ENCODE measurements around the gene EBF3.

Gene EBF3

DNA sequence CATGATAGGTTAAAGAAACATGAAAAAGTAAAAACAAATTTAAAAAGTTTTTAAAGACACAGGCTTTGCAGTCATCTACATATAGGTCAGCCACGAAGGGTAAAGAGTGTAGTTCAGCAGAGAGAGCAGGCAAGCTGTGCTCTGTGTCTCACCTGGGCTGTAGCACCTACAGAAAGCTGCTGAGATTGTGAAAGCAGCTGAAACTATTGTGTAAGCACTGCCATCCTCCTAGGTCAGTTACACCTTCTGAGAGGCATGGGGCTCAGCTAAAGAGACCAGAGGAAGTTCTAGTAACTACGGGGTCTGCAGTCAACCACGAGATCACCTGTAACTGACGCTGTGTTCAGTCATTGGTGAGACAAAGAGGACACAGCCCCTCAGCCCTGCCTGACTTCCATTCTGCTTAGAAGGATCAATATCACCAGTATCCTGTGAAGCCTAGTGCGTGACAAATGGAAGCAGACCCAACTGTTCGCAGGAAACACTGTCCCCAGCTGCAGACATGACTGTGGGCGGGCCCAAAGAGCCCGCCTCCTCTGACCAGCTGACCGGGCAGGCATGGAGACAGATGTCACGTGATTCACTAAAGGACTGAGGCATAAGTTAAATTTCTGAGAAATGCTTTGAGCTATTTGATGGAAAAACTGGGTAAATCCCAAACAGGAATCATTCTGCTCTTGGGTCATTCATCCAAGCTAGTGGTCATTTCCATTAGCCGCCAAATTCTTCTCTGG lies 87.9 kb downstream of the EBF3 start:
- DNase-seq: no peak

DNA sequence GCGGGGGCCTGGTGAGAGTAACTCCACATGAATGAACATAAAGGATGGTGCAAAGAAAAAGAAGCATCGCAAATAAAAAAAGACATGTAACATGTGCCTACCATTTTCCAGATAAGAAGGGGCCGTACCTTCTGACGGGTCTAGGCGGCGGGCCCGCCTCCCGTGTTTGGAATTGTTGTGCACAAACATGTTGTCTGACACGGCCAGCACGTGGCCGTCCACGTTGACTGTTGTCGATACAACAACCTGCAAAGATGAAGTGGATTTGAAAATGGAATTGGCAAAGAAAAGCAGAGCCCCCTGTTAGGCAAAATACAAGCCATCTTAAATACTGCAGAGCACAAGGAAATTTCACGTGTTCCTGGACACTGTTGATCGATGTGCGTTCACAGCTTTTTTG lies 90.7 kb downstream of the EBF3 start:
- DNase-seq: no peak

DNA sequence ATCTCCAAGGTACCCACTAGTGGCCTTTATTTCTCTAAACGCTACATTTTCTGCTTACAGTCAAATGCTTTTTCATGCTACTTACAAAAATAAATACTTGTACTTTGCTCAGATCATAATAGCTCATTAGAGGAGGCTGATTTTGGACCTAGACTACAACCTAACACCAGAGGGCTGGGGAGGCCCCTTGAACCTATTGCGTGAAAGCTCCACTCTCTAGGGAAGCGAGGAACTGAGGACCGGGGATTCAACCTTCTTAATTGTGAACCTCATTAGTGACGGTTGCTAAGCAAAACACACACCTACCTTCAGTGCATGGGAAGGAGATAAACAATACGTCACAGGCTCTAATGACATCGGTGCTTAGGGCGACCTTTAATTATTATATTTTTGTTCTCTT lies 92.1 kb downstream of the EBF3 start:
- DNase-seq: no peak

DNA sequence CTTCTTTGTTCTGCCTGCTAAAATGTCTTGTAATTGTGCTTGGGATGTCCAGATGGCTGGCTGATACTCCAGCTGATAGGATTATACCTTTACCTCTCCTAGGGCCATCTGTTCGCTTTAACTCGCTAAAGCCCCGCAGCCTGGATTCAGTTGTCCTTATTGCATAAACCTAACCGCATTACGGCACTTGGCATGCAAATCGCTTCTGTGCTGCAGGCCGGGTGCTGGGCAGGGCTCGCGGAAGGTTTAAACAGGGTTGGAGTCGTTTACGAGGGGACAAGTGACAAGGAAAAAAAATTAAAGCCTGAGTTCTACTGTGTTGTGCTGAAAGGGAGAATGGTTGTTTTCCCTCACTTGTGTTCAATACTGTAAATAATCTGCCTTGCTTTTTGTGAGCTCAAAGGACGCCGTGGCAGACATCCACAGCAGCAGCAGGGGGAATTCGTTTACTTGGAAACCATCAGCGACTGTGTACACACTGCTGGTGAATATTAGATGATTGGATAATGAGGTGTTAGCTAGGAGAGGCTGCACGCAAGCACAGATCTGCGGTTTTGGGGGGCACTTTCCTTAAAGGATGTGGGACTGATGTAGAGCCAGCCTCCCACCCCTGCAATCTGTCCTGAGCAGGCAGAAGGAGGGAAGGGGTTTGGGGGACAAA lies 93.0 kb downstream of the EBF3 start:
- DNase-seq: peak in 3 of 56 donors; percentile 2 to 34 (median 5)

DNA sequence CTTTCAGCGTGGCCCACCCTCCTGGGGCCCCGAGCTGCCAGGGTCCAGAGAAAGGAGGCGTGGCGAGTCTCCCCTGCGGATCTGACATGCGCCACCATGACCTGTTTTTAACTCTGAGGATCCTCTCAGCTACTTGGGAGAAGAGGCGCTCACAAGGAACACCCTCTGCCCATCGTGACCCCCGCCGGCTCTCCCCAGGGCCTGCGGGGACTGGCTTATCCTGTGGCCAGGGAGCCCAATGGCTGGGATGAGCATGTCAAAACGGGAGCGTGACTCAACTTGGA lies 93.7 kb downstream of the EBF3 start:
- no peak for DNase-seq

DNA sequence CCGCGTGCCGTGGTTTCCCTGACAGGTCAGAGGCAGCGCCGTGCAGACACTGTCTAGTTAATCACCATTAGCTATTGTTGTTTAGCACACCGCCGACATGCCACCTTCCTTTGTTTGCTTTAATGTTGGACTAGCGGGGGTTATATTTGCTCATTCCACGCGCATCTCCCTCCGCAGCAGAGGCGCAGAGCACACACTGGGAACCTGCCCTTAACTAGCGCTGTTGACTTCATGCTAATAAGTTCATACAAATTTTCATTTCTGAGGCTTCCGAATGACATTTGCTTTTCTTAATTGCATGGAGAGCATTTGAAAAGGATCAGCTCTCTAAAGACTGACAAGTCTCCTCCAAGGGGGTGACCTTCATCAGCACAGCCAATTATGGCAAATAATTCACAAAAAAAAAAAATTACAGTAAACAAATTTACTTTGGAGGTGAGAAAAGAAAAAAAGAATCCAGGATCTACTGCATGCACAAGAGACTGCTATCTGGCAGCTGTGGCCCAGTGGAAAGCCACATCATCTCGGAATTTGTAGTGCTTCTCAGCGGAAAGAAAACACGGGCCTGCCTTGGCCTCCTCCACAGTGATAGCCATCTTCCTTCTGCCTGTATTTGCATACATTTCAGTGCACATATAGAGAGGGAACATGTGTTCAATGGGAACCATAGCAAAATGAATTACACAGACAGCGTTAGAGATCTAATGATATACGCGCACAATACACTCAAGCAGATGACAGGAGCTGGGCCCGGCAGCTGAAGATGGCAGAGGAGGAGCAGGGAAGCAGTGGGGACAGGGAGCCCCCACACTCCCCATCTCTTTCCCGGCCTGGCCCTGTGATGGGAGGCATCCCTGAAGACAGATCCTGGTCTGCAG lies 94.2 kb downstream of the EBF3 start:
- no peak for DNase-seq

DNA sequence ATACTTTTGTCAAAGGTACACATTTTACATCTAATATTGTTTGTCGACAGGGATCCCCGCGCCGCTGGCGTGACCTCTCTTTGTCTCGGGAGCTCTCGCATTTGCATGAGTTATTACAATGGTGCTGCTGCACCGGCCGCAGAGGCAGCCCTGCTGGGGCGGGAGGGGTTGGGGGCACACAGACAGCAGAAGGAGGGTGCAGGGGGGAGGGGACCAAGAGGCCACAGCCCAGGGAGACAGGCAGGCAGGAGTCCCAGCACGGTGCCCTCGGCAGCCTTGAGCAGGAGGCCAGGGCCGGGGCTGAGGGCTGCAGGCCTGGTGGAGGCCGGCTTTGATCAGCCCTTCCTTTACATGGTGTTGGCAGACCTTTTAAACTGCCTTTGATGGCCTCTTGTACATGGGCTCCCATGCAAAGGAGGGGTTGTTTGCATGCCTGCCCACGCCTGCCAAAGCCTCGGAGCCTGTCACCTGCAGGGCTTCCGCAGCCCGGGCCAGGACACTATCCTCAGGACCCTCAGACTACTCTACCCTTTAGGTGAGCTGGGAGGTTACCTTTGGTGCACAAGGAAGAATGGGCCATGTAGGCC lies 95.5 kb downstream of the EBF3 start:
- no peak for DNase-seq

DNA sequence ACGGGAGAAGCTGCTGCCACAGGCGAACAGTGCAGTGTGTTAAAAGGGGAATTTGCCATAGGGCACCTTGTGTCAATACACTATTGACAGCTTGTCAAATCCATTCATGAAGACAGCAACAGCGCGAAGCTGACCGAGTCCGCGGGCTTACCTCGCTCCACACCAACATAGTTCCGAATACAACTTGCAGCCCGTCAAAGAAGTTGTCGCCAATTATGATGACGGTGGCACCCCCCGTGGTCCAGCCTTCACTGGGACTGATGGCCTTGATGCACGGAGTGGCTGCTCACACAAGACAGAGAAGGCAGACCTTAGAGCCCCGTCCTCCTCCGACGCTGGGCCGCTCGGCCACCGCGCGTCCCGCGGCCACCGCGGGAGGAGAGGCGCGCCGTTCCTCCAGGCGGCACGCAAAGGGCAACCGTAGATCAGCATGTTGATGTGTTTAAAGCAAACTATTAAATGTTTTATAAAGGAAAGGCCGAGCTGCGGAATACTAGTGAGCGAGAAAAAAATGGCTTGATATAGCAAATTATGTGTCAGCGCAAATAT lies 96.4 kb downstream of the EBF3 start:
- DNase-seq: no peak

DNA sequence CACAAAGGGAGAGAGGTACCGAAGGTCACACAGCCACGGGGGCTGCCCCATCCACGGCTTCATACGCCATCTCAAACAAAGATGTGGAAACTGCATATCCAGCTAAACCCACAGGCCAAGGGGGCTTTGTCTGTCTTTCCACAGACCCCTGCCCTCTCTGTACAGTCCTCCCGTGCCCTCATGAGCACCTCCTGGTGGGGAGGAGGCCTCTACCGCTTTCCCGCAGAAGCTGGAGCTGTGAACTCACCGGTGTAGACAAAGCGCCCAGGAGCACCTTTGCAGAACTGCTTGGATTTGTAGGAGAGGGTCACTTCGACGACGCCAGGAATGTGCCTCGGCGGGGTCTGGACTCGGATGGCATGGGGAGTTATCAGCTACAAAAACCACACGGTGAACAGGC lies 97.2 kb downstream of the EBF3 start:
- no peak for DNase-seq

DNA sequence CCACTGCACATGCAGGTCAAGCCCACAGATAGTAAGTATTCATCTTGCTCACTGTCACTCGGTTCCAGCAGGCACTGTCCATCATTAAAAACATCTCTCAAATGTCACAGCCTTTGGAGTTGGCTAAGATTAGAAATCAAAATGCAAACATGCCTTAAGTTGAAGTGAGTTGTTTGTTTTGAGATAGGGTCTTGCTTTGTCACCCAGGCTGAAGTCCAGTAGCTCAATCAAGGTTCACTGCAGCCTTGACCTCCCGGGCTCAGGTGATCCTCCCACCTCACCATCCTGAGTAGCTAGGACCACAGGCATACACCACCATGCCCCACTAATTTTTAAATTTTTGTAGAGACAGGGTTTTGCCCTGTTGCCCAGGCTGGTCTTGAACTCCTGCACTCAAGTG lies 98.1 kb downstream of the EBF3 start:
- DNase-seq: no peak

DNA sequence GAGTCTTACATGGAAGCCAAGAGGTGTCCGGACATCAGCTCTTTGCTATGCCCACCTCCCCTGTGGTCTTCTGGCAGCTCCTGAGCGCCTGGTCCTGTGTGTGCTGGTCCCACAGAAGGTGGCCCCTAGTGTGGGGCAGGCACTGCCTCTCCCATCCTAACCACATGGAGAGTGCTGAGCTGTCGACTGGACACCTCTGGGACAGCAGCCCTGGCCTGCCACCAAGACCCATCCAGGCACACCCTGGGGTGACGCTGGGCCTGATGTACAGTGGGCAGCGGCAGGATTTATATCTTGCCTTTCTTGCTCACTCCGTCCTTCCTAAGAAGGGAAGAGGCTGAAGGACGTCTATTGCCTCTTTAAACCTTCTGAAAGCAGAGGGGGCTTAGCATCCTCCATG lies 98.7 kb downstream of the EBF3 start:
- DNase-seq: no peak

DNA sequence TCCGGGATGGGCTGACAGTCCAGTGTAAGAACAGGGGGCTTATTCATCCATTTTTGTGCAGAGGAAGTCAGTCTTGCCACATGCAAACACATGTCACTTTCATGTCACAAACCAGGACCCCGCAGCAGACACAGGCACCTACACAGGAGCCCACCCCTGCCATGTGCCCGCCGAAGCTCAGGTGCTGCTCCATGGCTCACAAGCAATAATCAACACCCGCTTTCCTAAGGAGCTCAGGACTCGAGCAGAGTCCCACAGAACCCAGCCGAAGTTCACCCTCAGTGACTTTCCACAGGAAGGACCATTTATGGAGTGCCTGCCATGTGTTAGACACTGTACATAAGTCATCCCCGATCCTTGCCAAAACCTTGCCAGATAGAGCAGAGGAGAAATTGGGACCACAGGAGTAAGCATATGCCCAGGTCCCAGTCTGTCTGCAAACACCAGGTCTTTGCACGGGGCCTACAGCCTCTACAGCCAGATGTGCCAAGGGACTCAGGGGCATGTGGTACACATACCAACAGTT lies 99.4 kb downstream of the EBF3 start:
- no peak for DNase-seq

DNA sequence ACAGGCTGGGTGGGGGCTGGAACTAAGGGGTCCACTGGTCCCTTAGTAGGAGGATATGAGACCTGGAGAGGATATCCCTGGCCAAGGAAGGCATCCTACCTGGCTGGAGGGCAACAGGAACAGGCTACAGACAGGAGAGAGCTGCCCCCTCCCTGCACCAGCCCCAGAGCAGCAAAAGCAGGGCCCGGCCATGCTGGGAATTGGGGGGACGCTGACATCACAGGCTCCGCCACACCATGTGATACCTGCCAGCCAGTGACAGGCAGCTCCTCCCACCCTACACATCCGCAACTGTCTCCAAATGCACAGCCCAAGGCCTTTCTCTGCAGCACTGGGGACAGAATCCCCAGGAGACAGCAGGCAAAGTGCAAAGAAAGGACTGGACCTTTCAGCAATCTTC lies 100.0 kb downstream of the EBF3 start:
- no peak for DNase-seq

DNA sequence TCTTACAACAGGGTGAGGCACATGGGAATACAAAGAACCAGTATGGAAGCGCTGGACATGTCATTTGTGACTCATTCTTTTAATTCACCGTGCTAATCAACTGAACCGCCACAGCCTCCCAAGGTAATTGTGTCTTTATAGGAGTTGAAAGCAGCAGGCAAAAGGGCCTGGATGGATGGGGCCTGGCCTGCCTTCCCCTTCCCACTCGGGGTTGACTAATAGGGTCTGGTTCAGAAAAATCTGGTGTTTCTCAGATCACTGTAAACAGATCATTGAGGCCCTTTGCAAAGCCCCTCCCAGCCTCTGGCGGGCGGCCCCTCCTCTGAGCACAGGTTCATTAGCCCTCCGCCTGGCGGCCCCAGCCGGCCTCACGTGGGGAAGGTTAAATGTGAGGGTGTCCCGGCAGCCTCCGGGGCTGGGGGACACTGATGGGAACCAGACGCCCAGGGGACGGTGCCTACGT lies 100.8 kb downstream of the EBF3 start:
- no peak for DNase-seq

DNA sequence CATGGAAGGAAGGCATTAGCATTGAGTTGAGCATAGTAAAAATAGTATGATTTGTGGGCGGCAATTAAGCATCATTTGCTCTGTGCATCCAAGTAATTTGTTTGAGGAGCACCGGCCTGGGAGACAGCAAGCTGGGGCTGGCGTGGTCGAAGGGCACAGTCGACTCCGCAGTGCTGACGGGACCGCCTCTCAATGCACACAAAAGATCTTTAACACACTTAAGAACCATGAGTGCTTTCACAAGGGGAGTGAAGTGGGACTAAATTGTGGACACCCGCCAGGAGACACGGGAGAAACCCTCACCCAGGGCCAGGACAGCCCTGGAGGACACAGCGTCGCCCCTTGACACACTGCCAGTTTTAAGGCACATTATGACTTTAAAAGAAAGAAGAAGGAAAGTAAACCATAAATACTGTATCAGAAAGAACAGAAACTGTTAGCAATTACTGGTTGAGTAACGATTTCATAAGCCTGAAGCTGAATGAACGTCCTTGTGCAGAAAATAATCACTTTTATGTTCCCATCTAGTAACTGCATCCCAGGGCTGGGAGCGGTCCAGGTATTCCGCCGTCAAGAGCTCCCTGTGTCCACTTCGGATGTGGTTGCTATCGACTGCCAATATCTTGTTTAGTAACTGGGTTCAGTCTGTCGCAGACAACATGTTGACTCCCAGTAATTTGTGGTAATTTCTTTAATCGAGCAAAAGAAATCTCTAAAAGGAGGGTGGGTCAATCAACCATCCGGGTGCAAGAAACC lies 102.1 kb downstream of the EBF3 start:
- DNase-seq: no peak

DNA sequence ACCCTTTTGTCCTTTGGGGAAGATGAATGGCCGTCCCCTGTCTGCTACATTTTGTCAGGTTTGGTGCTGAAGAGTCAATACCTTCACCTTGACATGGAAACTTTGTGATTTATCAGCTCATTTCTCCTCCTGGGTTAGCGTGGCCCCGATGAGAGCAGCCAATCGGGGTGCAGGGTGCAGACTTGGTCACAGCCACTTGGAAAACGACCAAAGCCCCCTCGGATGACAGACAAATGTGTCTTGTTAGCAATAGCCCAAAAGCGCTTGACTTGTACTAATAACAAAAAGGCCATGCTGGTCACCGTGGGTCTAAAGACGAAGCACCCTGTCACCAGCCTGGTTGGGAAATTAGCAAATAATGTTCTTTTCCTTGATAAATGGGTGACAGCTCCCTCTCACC lies 103.7 kb downstream of the EBF3 start:
- no peak for DNase-seq

DNA sequence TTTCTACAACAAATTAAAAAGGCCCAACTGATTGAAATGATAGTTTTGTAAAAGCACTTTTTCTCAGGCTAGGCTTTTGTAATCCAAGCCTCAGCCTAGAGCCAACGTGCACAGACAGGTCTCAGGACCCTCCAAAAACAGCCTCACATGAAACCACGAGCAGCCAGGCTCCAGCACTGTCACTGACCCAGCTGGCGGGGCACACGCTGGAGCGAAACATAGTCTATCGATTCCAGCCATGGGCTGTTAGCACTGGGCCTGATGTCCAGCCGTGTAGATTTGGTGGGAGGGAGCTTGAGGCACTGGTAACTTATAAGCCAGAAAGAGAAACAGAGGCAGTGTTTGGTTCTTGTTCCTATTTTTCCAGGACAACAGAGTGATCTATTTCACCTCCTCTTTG lies 104.5 kb downstream of the EBF3 start:
- no peak for DNase-seq

DNA sequence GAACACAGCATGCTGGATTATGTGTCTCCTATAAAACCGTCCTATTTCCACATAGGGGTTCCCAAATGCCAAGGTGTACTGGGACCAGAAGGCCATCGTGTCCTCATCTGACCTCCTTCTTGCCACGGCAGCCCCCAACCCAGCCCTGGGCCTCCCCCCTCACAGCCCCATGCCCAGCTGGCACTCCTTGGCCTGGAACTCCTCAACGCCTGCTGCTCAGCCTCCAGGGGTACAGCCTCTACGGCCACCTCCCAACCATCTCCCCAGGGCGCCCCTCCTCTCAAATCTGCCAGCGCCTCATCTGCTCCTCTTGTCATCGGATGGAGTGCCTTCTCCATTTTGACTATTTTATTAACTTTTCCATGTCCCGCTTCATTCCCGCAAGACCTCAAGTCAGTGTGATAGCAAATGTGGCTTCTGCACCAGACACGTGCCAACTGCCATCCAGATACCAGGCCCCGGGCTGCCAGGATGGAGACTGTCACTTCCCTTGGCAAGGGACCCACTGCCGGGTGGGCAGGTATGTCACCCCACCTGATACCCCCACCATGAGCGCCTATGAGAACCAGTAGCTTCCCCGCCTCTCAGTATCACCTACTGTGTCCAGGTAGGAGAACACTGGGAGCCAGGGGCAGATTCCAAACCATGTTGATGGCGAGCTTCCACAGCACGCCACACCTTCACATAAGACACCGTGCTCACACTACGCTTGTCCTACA lies 106.7 kb downstream of the EBF3 start:
- no peak for DNase-seq

DNA sequence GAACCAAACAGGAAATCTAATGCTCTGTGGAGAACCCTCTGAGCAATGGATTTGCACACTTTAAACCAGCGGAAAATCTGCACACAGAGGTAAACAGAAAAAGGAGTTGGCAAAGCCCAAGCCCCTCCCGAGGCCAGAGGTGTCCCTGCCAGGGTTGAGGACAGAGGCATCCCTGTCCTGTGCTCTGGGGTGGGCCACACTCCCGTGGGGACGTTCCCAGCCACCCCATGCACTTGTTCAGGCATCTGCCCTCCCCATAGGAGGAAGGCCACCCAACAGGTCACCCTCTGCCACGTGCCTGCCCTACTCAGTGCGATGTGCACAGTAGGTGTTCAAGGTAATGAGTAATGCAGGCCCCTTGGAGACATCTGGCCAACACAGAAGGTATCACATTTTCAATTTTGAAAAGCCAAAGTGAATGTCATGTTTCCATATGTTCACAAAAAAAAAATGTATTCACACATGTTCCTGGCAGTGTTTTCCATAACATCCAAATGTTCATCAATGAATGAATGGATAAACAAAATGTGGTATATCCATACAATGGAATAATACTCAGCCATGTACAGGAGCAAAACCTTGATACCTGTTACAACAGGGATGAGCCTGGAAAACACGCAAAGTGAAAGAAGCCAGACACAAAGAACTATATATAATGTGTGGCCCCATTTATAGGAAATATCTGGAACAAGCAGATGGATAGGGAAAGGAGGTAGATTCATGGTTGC lies 108.1 kb downstream of the EBF3 start:
- no peak for DNase-seq
